BLaER1 treated with 17β-estradiol and CSF1 and Interleukin-3, amounts not matched to agents 10 nM and 100 nM (cell line): ENCODE results near the gene DGAT2.

Source experiments
- H3K27ac ChIP-seq, 11 experiments: shearing (Covaris generic); formaldehyde crosslinking; 2 replicates each; pipeline ENCODE4 v1.8.1; 2022
- H3K27me3 ChIP-seq, 11 experiments: shearing (Covaris generic); formaldehyde crosslinking; 2 replicates each; pipeline ENCODE4 v1.8.1; 2022
- H3K36me3 ChIP-seq, 11 experiments: shearing (Covaris generic); formaldehyde crosslinking; 2 replicates each; pipeline ENCODE4 v1.8.1; 2022
- H3K4me1 ChIP-seq, 10 experiments: shearing (Covaris generic); formaldehyde crosslinking; 2 replicates each; pipeline ENCODE4 v1.8.1; 2022
- H3K4me2 ChIP-seq, 11 experiments: shearing (Covaris generic); formaldehyde crosslinking; 2 replicates each; pipeline ENCODE4 v1.8.1; 2022
- H3K4me3 ChIP-seq, 10 experiments: shearing (Covaris generic); formaldehyde crosslinking; 2 replicates each; pipeline ENCODE4 v1.8.1; 2022
- H3K9ac ChIP-seq, 11 experiments: shearing (Covaris generic); formaldehyde crosslinking; 2 replicates each; pipeline ENCODE4 v1.8.1; 2022
- H3K9me3 ChIP-seq, 11 experiments: shearing (Covaris generic); formaldehyde crosslinking; replicated peaks in 1 of 11; 2 replicates each; pipeline ENCODE4 v1.8.1; 2022
- H4K20me1 ChIP-seq, 11 experiments: shearing (Covaris generic); formaldehyde crosslinking; 2 replicates each; pipeline ENCODE4 v1.8.1; 2022
- Cebpa-rat ChIP-seq, 11 experiments: shearing (Covaris generic); IDR thresholded peaks; 2 replicates each; pipeline ENCODE4 v1.8.1; 2022

DGAT2 gene

GRCh38 chr11:75801362-75802020 is 32.9 kb downstream of the DGAT2 start:
- Histone ChIP-seq H3K4me3 (no peak overlapping the region), H3K36me3 (no peaks in the 10 kb centered on the region), H4K20me1 (no peaks in the 10 kb centered on the region), H3K27me3 (no peaks in the 10 kb centered on the region), H3K4me2 (peak overlapping the region; percentile 58 to 79 (median 69)), H3K4me1 (peaks cover 36 to 44% (median 40%) of the 10 kb centered on the region in 10 experiments), H3K27ac (peak overlapping the region in 2 of 11 experiments; percentile 4 to 16; a peak in 1 of 22 replicates), H3K9ac (no peak overlapping the region; a peak in 1 of 22 replicates), H3K9me3 (no peaks in the 10 kb centered on the region)
- TF ChIP-seq Cebpa-rat (IDR thresholded peaks at IDR 0.05): no peak

GRCh38 chr11:75802021-75802912 is 33.7 kb downstream of the DGAT2 start:
- Histone ChIP-seq H3K27ac (peak overlapping the region in 4 of 11 experiments; percentile 3 to 27 (median 16); a peak in 4 of 22 replicates), H3K27me3 (no peaks in the 10 kb centered on the region), H3K36me3 (no peaks in the 10 kb centered on the region), H3K4me2 (peak overlapping the region; percentile 58 to 79 (median 69)), H3K9me3 (no peaks in the 10 kb centered on the region), H3K4me3 (no peak overlapping the region), H4K20me1 (no peaks in the 10 kb centered on the region), H3K4me1 (peaks cover 31 to 38% (median 33%) of the 10 kb centered on the region in 10 experiments), H3K9ac (peak overlapping the region in 3 of 11 experiments; percentile 6 to 12 (median 10); a peak in 1 of 22 replicates)
- no peak for TF ChIP-seq Cebpa-rat (IDR thresholded peaks at IDR 0.05)

- Histone ChIP-seq H3K36me3 (no peaks in the 10 kb centered on the region), H3K4me1 (peaks cover 22 to 35% (median 30%) of the 10 kb centered on the region in 10 experiments), H3K9ac (peak overlapping the region in 1 of 11 experiments; percentile 12; a peak in 1 of 22 replicates), H3K27me3 (no peaks in the 10 kb centered on the region), H4K20me1 (no peaks in the 10 kb centered on the region), H3K9me3 (no peaks in the 10 kb centered on the region), H3K27ac (0 out of 22 replicates have a peak overlapping the region, but pooled peaks of 2 of the 11 experiments have one; percentile 17 to 27), H3K4me2 (peak overlapping the region in 1 of 11 experiments; percentile 68; a peak in 1 of 22 replicates), H3K4me3 (no peak overlapping the region)
- no peak for TF ChIP-seq Cebpa-rat (IDR thresholded peaks at IDR 0.05)
Measured at GRCh38 chr11:75802913-75803820, 34.6 kb downstream of the DGAT2 start.

- Histone ChIP-seq H3K4me3 (no peak overlapping the region), H3K9me3 (no peaks in the 10 kb centered on the region), H3K27me3 (no peaks in the 10 kb centered on the region), H4K20me1 (no peaks in the 10 kb centered on the region), H3K9ac (no peak overlapping the region), H3K36me3 (no peaks in the 10 kb centered on the region), H3K4me2 (no peak overlapping the region), H3K4me1 (peaks cover 5 to 34% (median 11%) of the 10 kb centered on the region in 10 experiments), H3K27ac (no peak overlapping the region)
- TF ChIP-seq Cebpa-rat (IDR thresholded peaks at IDR 0.05): no peak
Measured at GRCh38 chr11:75809111-75809510, 40.5 kb downstream of the DGAT2 start.

GRCh38 chr11:75809991-75810390 is 41.4 kb downstream of the DGAT2 start:
- H4K20me1 ChIP-seq: no peaks in the 10 kb centered on the region
- no peak overlapping the region for H3K9ac ChIP-seq
- no peak for TF ChIP-seq Cebpa-rat (IDR thresholded peaks at IDR 0.05)
- H3K27ac ChIP-seq: no peak overlapping the region
- peaks cover 7 to 38% (median 14%) of the 10 kb centered on the region in 10 experiments for H3K4me1 ChIP-seq
- peak overlapping the region in 3 of 11 experiments; percentile 5 to 38 (median 32); a peak in 5 of 22 replicates for H3K4me2 ChIP-seq
- no peaks in the 10 kb centered on the region for H3K36me3 ChIP-seq
- H3K4me3 ChIP-seq: no peak overlapping the region
- no peaks in the 10 kb centered on the region for H3K27me3 ChIP-seq
- no peaks in the 10 kb centered on the region for H3K9me3 ChIP-seq

GRCh38 chr11:75810637-75811390 is 42.2 kb downstream of the DGAT2 start:
- peak overlapping the region in 4 of 11 experiments; percentile 5 to 38 (median 30); a peak in 4 of 22 replicates for H3K4me2 ChIP-seq
- no peak overlapping the region for H3K27ac ChIP-seq
- H3K9me3 ChIP-seq: no peaks in the 10 kb centered on the region
- peaks cover 7 to 38% (median 14%) of the 10 kb centered on the region in 10 experiments for H3K4me1 ChIP-seq
- no peak overlapping the region for H3K4me3 ChIP-seq
- no peak overlapping the region for H3K9ac ChIP-seq
- H3K27me3 ChIP-seq: no peaks in the 10 kb centered on the region
- H3K36me3 ChIP-seq: no peaks in the 10 kb centered on the region
- no peak for TF ChIP-seq Cebpa-rat (IDR thresholded peaks at IDR 0.05)
- H4K20me1 ChIP-seq: peaks cover 0 to 3% (median 0%) of the 10 kb centered on the region in 11 experiments; a peak in 2 of 22 replicates

DNA sequence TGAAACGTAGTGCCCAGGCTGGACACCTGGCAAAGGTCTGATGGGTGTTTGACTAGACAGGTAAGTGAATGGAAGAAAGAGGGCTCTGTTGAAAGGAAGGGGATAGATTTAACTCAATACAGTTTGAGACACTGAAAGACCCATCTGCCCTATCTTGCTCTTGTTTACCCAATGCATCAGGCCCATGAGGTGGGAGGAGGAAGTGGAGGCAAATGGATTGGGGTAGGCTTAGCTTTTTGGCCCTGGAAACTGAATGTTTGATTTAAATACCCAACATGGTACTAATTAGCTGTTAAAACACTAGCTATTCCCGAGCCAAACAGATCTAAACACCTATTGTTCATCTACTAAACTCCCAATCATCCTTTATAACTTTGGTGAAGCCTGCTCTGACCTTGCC is 42.9 kb downstream of the DGAT2 start:
- Histone ChIP-seq H4K20me1 (peaks cover 0 to 10% (median 4%) of the 10 kb centered on the region in 11 experiments; a peak in 7 of 22 replicates), H3K9ac (no peak overlapping the region), H3K27me3 (no peaks in the 10 kb centered on the region), H3K4me2 (no peak overlapping the region), H3K36me3 (no peaks in the 10 kb centered on the region), H3K4me1 (peaks cover 11 to 44% (median 20%) of the 10 kb centered on the region in 10 experiments), H3K9me3 (no peaks in the 10 kb centered on the region), H3K4me3 (no peak overlapping the region), H3K27ac (no peak overlapping the region)
- TF ChIP-seq Cebpa-rat (IDR thresholded peaks at IDR 0.05): no peak

GRCh38 chr11:75812542-75813040 is 44.0 kb downstream of the DGAT2 start:
- Histone ChIP-seq H3K27ac (no peak overlapping the region), H3K27me3 (no peaks in the 10 kb centered on the region), H3K9ac (no peak overlapping the region), H3K4me1 (peaks cover 22 to 54% (median 29%) of the 10 kb centered on the region in 10 experiments), H3K9me3 (no peaks in the 10 kb centered on the region), H3K4me2 (no peak overlapping the region), H3K36me3 (no peaks in the 10 kb centered on the region), H4K20me1 (peaks cover 0 to 18% (median 10%) of the 10 kb centered on the region in 11 experiments; a peak in 9 of 22 replicates), H3K4me3 (no peak overlapping the region)
- no peak for TF ChIP-seq Cebpa-rat (IDR thresholded peaks at IDR 0.05)
